ENCODE results near the gene CLIP1.

Gene CLIP1

DNA sequence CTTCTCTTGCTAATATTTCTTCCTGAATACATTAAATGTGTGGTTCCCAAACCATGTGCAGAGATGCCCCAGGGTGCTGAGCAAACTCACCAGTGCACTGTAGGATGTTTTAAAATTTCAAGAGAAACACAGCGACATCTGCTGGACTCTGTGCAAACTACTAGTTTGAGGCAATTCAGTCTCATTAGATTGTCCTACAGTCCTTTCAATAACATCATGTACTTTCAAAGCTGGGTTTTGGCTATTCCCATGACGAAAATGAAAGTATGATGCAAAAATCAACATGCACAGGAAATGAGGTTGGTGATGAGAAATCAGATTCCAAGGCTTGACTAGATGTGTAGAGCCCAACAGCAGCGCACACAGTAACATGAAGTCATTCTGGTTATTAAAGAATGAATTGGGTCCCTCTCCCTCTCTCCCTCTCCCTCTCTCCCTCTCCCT, 66.3 kb downstream of the CLIP1 start:
- DNase-seq (ENCODE audit: low read depth, low spot score) = no peak

- no peak for DNase-seq (ENCODE audit: low read depth, low spot score)
Observed at GRCh38 chr12:122355706-122356105, 66.8 kb downstream of the CLIP1 start.

DNA sequence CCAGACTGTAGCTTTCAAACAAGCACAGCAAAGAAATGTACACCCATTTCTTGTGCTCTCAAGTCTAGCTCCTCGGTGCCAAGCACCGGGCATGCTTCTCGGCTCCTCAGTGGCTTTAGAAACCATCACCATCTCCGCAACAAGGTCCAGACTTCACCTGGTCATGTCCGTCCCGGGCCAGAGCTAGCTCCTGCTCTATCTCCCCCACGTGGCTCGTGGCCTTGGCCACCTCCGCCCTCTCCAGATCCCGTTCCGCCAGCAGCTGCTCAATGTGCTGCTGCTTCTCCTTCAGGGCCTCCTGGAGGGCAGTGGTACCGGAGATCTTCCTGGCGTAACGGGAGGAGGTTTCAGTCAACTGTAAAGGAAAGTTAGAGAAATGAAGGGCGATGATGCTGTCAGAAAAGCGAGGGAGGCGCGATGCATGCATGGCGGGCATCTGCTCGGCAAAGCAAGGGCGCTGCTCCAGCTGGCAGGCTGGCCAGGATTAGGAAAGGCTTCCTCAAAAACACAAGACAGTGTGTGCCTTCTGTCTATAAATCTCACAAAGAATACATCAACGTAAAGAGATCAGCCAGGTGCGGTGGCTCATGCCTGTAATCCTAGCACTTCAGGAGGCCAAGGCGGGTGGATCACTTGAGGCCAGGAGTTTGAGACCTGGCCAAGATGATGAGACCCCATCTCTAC, 67.4 kb downstream of the CLIP1 start:
- DNase-seq (ENCODE audit: low read depth, low spot score) = no peak

GRCh38 chr12:122352394-122352793, 70.1 kb downstream of the CLIP1 start:
- no peak for DNase-seq (ENCODE audit: low read depth, low spot score)

- DNase-seq (ENCODE audit: low read depth, low spot score) = no peak
Observed at GRCh38 chr12:122350141-122350848, 72.2 kb downstream of the CLIP1 start.

GRCh38 chr12:122349078-122349477, 73.4 kb downstream of the CLIP1 start:
- no peak for DNase-seq (ENCODE audit: low read depth, low spot score)

DNA sequence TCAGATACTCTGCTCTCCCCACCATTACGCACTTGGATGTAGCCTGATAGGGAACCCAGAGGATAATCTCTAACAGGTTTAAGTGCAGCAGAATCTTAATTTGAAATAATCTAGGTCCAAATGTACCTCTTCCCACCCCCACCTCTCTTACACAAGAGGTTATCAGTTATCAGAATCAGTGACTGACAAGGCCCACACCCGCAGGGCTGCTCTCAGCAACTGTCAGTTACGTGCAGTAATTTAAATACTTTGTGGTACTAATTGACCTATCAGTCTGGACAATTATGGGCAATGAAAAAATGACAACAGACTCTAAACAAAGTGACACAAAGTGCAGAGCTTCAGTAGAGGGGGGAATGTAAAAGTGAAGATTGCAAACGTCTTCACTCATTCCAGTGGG, 74.0 kb downstream of the CLIP1 start:
- DNase-seq (ENCODE audit: low read depth, low spot score) = no peak

DNA sequence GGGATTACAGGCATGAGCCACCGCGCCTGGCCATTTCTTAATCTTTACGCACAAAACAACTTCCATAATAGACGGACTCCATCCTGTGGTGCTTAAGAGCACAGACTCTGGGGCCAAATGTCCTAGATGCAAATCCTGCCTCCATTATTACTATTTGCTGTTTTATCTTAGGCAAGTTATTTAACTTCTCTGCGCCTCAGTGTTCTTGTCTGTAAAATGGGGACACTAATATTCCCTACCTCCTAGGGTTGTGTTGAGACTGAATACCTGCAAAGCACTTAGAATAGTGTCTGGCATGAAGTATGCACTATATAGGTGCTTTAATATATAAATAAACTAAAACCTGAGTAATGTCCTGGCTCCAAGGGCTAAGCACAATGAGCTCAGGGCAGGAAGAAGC, 76.4 kb downstream of the CLIP1 start:
- DNase-seq (ENCODE audit: low read depth, low spot score) = no peak

GRCh38 chr12:122345042-122345441, 77.4 kb downstream of the CLIP1 start:
- no peak for DNase-seq (ENCODE audit: low read depth, low spot score)

DNA sequence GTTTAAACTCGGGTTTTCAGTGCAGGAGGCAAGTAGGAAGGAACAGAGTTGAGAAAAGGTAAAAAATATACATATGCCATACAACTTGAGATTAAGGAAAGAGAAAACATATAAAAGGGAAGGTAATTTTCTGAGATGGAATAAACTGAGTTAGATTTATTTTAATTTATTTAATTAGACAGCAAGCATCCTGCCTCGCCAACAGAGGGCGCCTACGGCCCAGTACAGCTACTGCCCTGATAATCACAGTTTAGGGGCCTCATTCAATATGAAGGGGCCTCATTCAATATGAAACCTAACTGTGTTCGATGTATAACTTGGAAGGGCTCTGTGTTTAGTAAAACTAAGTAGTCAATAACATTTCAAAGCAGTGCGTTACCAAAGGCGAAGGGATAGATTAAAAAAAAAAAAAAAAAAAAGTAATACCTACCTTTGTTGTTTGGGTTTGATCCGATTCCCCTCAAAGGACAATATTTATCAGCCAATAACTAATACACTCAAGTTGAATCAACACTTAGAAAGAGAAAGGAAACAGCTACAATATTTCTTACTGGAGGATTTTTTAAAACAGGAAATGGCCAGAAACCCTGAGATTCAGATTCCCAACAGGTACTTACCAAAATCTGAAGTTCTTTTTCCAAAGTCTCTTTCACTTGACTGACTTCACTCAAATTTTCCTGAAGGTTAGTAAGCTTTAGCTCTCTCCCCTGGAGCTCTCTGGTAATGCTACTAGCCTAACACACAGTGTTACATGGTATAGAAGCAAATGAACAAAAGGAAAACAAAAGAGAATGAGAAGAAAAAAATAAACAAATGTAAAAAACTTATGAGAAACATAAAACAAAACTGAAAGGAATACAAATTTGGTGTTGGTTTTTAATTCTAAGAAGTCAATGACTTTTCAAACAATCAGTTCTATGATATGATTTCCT, 86.2 kb downstream of the CLIP1 start:
- no peak for DNase-seq (ENCODE audit: low read depth, low spot score)

- DNase-seq (ENCODE audit: low read depth, low spot score) = no peak
Observed at GRCh38 chr12:122333142-122334087, 89.1 kb downstream of the CLIP1 start.

- no peak for DNase-seq (ENCODE audit: low read depth, low spot score)
Observed at GRCh38 chr12:122327494-122328385, 94.7 kb downstream of the CLIP1 start.

DNA sequence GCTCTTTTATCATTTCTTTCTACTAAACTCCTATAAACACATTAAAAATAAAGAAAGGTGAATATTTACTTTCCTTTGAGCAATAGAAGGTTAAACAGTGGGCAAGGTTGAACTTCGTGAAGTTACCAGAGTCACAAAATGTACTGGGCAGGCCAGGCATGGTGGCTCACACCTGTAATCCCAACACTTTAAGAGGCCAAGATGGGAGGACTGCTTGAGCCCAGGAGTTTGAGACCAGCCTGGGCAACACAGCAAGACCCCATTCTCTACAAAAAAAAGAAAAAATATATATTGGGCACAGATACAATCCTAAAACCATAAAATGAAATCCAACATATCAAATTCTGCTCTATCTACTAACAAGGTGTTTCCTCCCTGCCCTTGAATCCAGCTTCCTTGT, 95.5 kb downstream of the CLIP1 start:
- DNase-seq (ENCODE audit: low read depth, low spot score) = no peak

DNA sequence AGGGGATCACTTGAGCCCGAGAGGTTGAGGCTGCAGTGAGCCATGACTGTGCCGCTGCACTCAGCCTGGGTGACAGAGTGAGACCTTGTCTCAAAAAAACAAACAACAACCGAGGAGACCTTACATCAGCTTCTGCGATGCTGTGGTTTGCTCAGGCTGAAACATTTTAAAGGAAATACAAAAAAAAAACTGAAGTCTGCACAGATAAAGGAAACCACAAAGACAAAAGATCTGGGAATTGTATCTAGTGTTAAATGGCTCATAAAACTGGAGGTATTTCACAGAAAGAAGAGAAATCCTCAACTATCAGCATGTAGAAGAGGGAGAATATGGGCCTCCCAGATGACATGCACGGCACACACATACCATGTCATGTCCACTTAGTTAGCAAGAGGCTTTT, 95.9 kb downstream of the CLIP1 start:
- no peak for DNase-seq (ENCODE audit: low read depth, low spot score)

GRCh38 chr12:122323311-122324019, 99.0 kb downstream of the CLIP1 start:
- DNase-seq (ENCODE audit: low read depth, low spot score) = no peak

DNA sequence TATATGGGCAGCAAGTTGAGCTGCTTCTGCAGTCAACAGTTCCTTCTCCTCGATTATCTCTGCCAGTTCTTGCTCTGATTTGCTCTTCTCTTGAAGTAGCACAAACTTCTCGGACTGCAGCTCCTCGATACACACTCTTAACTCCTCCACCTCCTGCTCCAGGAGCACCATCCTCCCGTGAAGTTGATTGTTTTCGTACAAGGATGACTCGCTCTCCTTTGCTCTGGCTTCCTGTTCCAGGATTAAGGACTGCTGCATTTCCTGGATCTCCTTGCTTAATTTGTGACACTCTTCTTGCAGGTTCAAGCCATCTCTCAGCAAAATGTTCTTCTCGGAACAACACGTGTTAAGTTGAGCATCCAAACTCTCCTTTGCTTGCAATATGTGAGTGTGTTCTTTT, 100.0 kb downstream of the CLIP1 start:
- DNase-seq (ENCODE audit: low read depth, low spot score) = no peak

- no peak for DNase-seq (ENCODE audit: low read depth, low spot score)
Observed at GRCh38 chr12:122318607-122319605, 103.6 kb downstream of the CLIP1 start.

GRCh38 chr12:122312926-122313325, 109.5 kb downstream of the CLIP1 start:
- no peak for DNase-seq (ENCODE audit: low read depth, low spot score)

Data from brain pericyte (primary cell).